ENCODE measurements around the gene CD86.
"Not testable (repeated sequence)": the region's sequence is repeated elsewhere in the genome, so short reads cannot be mapped to it uniquely, and the experiment has no call there.

CD86 gene

GRCh38 chr3:122031123-122031468 is 24.1 kb upstream of the CD86 start:
- Histone ChIP-seq H2AFZ (ENCODE audit: low read depth, low read length, severe bottlenecking) (peak overlapping the region; percentile 29), H3K27me3 (ENCODE audit: low read length) (no peaks in the 10 kb centered on the region), H4K20me1 (ENCODE audit: low read depth, low read length) (no peaks in the 10 kb centered on the region), H3K36me3 (ENCODE audit: low read length) (peaks cover 17% of the 10 kb centered on the region), H3F3A (ENCODE audit: insufficient read depth) (peaks cover 14% of the 10 kb centered on the region; the same call in 1 of the 2 replicates), H3K4me2 (ENCODE audit: low read depth, low read length, poor library complexity, severe bottlenecking) (peak overlapping the region; percentile 43), H3K79me2 (ENCODE audit: insufficient read depth, low read length) (no peaks in the 10 kb centered on the region; the same call in 1 of the 2 replicates), H3K9ac (ENCODE audit: low read length) (peak overlapping the region; percentile 16; the same call in 1 of the 2 replicates), H3K9me3 (ENCODE audit: insufficient read depth, low read length) (peaks cover 12% of the 10 kb centered on the region; the same call in 1 of the 2 replicates), H3K4me3 (ENCODE audit: insufficient read depth, low read length, poor library complexity, severe bottlenecking) (no peak overlapping the region), H3K27ac (ENCODE audit: low read depth, low read length) (peak overlapping the region; percentile 71), H3K9me2 (replicated peaks; ENCODE audit: insufficient read depth, low read length) (no peaks in the 10 kb centered on the region)
- TF ChIP-seq EZH2phosphoT487 (conservative IDR thresholded peaks at IDR 0.05; ENCODE audit: low read length) (no peak), CTCF (IDR thresholded peaks at IDR 0.05; ENCODE audit: insufficient read depth, low read length, poor library complexity, severe bottlenecking) (no peak)

GRCh38 chr3:122032531-122032930 is 22.6 kb upstream of the CD86 start:
- Histone ChIP-seq H2AFZ (ENCODE audit: low read depth, low read length, severe bottlenecking) (no peak overlapping the region), H3K79me2 (ENCODE audit: insufficient read depth, low read length) (no peaks in the 10 kb centered on the region; the same call in 1 of the 2 replicates), H3F3A (ENCODE audit: insufficient read depth) (0 out of 2 replicates have a peak, but pooled peaks cover 13% of the 10 kb centered on the region), H3K9ac (ENCODE audit: low read length) (no peak overlapping the region), H3K27me3 (ENCODE audit: low read length) (no peaks in the 10 kb centered on the region), H3K4me2 (ENCODE audit: low read depth, low read length, poor library complexity, severe bottlenecking) (no peak overlapping the region), H3K9me2 (replicated peaks; ENCODE audit: insufficient read depth, low read length) (no peaks in the 10 kb centered on the region), H3K9me3 (ENCODE audit: insufficient read depth, low read length) (peaks cover 24% of the 10 kb centered on the region), H3K27ac (ENCODE audit: low read depth, low read length) (no peak overlapping the region), H3K36me3 (ENCODE audit: low read length) (peaks cover 17% of the 10 kb centered on the region), H3K4me3 (ENCODE audit: insufficient read depth, low read length, poor library complexity, severe bottlenecking) (no peak overlapping the region), H4K20me1 (ENCODE audit: low read depth, low read length) (no peaks in the 10 kb centered on the region)
- no peak for TF ChIP-seq EZH2phosphoT487 (conservative IDR thresholded peaks at IDR 0.05; ENCODE audit: low read length)
- no peak for TF ChIP-seq CTCF (IDR thresholded peaks at IDR 0.05; ENCODE audit: insufficient read depth, low read length, poor library complexity, severe bottlenecking)

GRCh38 chr3:122033023-122033422 is 22.1 kb upstream of the CD86 start:
- Histone ChIP-seq H3K79me2 (ENCODE audit: insufficient read depth, low read length) (no peaks in the 10 kb centered on the region), H3K36me3 (ENCODE audit: low read length) (peaks cover 17% of the 10 kb centered on the region), H3K9ac (ENCODE audit: low read length) (no peak overlapping the region), H2AFZ (ENCODE audit: low read depth, low read length, severe bottlenecking) (no peak overlapping the region), H3K4me3 (ENCODE audit: insufficient read depth, low read length, poor library complexity, severe bottlenecking) (no peak overlapping the region), H3K27me3 (ENCODE audit: low read length) (no peaks in the 10 kb centered on the region), H3K9me2 (replicated peaks; ENCODE audit: insufficient read depth, low read length) (no peaks in the 10 kb centered on the region), H3K4me2 (ENCODE audit: low read depth, low read length, poor library complexity, severe bottlenecking) (no peak overlapping the region), H3K9me3 (ENCODE audit: insufficient read depth, low read length) (peaks cover 29% of the 10 kb centered on the region), H4K20me1 (ENCODE audit: low read depth, low read length) (no peaks in the 10 kb centered on the region), H3K27ac (ENCODE audit: low read depth, low read length) (no peak overlapping the region; the same call in 1 of the 2 replicates), H3F3A (ENCODE audit: insufficient read depth) (0 out of 2 replicates have a peak, but pooled peaks cover 13% of the 10 kb centered on the region)
- TF ChIP-seq CTCF (IDR thresholded peaks at IDR 0.05; ENCODE audit: insufficient read depth, low read length, poor library complexity, severe bottlenecking) (no peak), EZH2phosphoT487 (conservative IDR thresholded peaks at IDR 0.05; ENCODE audit: low read length) (no peak)

- H3K9me2 ChIP-seq (replicated peaks; ENCODE audit: insufficient read depth, low read length); H3K4me3 ChIP-seq (ENCODE audit: insufficient read depth, low read length, poor library complexity, severe bottlenecking); H3K9ac ChIP-seq (ENCODE audit: low read length); H3K9me3 ChIP-seq (ENCODE audit: insufficient read depth, low read length); H3K79me2 ChIP-seq (ENCODE audit: insufficient read depth, low read length); H2AFZ ChIP-seq (ENCODE audit: low read depth, low read length, severe bottlenecking); H3K27me3 ChIP-seq (ENCODE audit: low read length); H3F3A ChIP-seq (ENCODE audit: insufficient read depth); H4K20me1 ChIP-seq (ENCODE audit: low read depth, low read length); H3K27ac ChIP-seq (ENCODE audit: low read depth, low read length); H3K4me2 ChIP-seq (ENCODE audit: low read depth, low read length, poor library complexity, severe bottlenecking): not testable (repeated sequence)
- peaks cover 12% of the 10 kb centered on the region; the same call in 1 of the 2 replicates for H3K36me3 ChIP-seq (ENCODE audit: low read length)
These were observed 7.9 kb upstream of the CD86 start for GRCh38 chr3:122047296-122047695.

- not testable (repeated sequence) for H3K9me2 ChIP-seq (replicated peaks; ENCODE audit: insufficient read depth, low read length); H3K4me3 ChIP-seq (ENCODE audit: insufficient read depth, low read length, poor library complexity, severe bottlenecking); H3F3A ChIP-seq (ENCODE audit: insufficient read depth); H3K9me3 ChIP-seq (ENCODE audit: insufficient read depth, low read length); H4K20me1 ChIP-seq (ENCODE audit: low read depth, low read length); H3K27me3 ChIP-seq (ENCODE audit: low read length); H3K27ac ChIP-seq (ENCODE audit: low read depth, low read length); H3K9ac ChIP-seq (ENCODE audit: low read length); H2AFZ ChIP-seq (ENCODE audit: low read depth, low read length, severe bottlenecking); H3K79me2 ChIP-seq (ENCODE audit: insufficient read depth, low read length); H3K4me2 ChIP-seq (ENCODE audit: low read depth, low read length, poor library complexity, severe bottlenecking)
- H3K36me3 ChIP-seq (ENCODE audit: low read length) = peaks cover 12% of the 10 kb centered on the region; the same call in 1 of the 2 replicates
These were observed 7.4 kb upstream of the CD86 start for GRCh38 chr3:122047773-122048172.
